GM23338 (cell line): ENCODE results near the gene GSN. TPM values are rescaled to one million over a fixed set of nuclear protein-coding genes. Genes with fewer than 3 reads are reported as not detected.

ENCODE experiments used
- ATAC-seq: fragments of 200-7000 bp; cut with Tn5 transposase; 3 replicates; pipeline ENCODE4 v1.9.1; 2020
- DNase-seq: peaks from one replicate; pipeline ENCODE4 v3.0.0-alpha.2; 2015; ENCODE audit warnings: low spot score
- H2AFZ ChIP-seq: fragments of 200-600 bp; sonication (generic); 2 replicates; pipeline ENCODE4 v1.8.0; 2016; ENCODE audit warnings: antibody characterized with exemption, mild to moderate bottlenecking, moderate library complexity
- H3F3A ChIP-seq: fragments of 200-600 bp; sonication (generic); replicated peaks from 2 replicates; pipeline ENCODE4 v1.8.0; 2017; ENCODE audit warnings: antibody characterized with exemption, mixed run types, low read depth
- H3K27ac ChIP-seq: fragments of 200-600 bp; sonication (generic); 2 replicates; pipeline ENCODE4 v1.6.1; 2016; ENCODE audit warnings: low read depth
- H3K27me3 ChIP-seq: fragments of 200-600 bp; sonication (generic); 2 replicates; pipeline ENCODE4 v1.8.0; 2016; ENCODE audit warnings: mild to moderate bottlenecking, mixed run types, moderate library complexity; ENCODE audit not compliant: insufficient read depth
- H3K36me3 ChIP-seq: fragments of 200-600 bp; sonication (generic); 2 replicates; pipeline ENCODE4 v1.8.0; 2016; ENCODE audit warnings: mild to moderate bottlenecking; ENCODE audit not compliant: insufficient read depth
- H3K4me1 ChIP-seq: fragments of 200-600 bp; sonication (generic); 2 replicates; pipeline ENCODE4 v1.8.0; 2016; ENCODE audit warnings: mild to moderate bottlenecking, moderate library complexity; ENCODE audit not compliant: insufficient read depth
- H3K4me2 ChIP-seq: fragments of 200-600 bp; sonication (generic); 2 replicates; pipeline ENCODE4 v1.7.1; 2017; ENCODE audit warnings: mixed run types
- H3K4me3 ChIP-seq: fragments of 200-600 bp; sonication (generic); 2 replicates; pipeline ENCODE4 v1.6.1; 2016; ENCODE audit warnings: mixed run types
- H3K79me2 ChIP-seq: fragments of 200-600 bp; sonication (generic); replicated peaks from 2 replicates; pipeline ENCODE4 v1.8.0; 2017; ENCODE audit warnings: mild to moderate bottlenecking; ENCODE audit not compliant: insufficient read depth
- H3K9me2 ChIP-seq: fragments of 200-600 bp; sonication (generic); 2 replicates; pipeline ENCODE4 v1.8.0; 2017; ENCODE audit not compliant: insufficient read depth
- H4K20me1 ChIP-seq: fragments of 200-600 bp; sonication (generic); replicated peaks from 2 replicates; pipeline ENCODE4 v1.8.0; 2017; ENCODE audit warnings: mild to moderate bottlenecking; ENCODE audit not compliant: insufficient read depth
- H3K27ac Mint-ChIP-seq: 2 replicates; pipeline ENCODE4 v1.8.0; 2020; ENCODE audit warnings: inconsistent platforms, mild to moderate bottlenecking, moderate library complexity, mixed read lengths
- H3K27me3 Mint-ChIP-seq: 3 replicates; pipeline ENCODE4 v1.8.0; 2022; ENCODE audit warnings: low read depth, mild to moderate bottlenecking, moderate library complexity, mixed read lengths, inconsistent platforms; ENCODE audit not compliant: insufficient read depth, poor library complexity
- H3K36me3 Mint-ChIP-seq: 3 replicates; pipeline ENCODE4 v1.8.0; 2021; ENCODE audit warnings: low read depth, mild to moderate bottlenecking, inconsistent platforms, moderate library complexity, mixed read lengths
- H3K4me1 Mint-ChIP-seq: 3 replicates; pipeline ENCODE4 v1.8.0; 2020; ENCODE audit warnings: mild to moderate bottlenecking, inconsistent platforms, mixed read lengths
- H3K4me3 Mint-ChIP-seq: 3 replicates; pipeline ENCODE4 v1.8.0; 2021; ENCODE audit warnings: moderate library complexity, mild to moderate bottlenecking, inconsistent platforms, mixed read lengths
- H3K9me3 Mint-ChIP-seq: 3 replicates; pipeline ENCODE4 v1.8.0; 2020; ENCODE audit warnings: moderate library complexity, mild to moderate bottlenecking, inconsistent platforms, mixed read lengths
- CTCF ChIP-seq, 2 experiments: fragments of 200-600 bp in 1 of 2; sonication (generic) in 1 of 2; conservative IDR thresholded peaks; 2 replicates each; pipeline versions ENCODE4 v1.5.1 to v1.6.1; 2016 to 2017; ENCODE audit warnings: antibody characterized with exemption in 2 of 2, low read depth in 2 of 2, mild to moderate bottlenecking in 2 of 2, moderate library complexity in 1 of 2
- ETS1 ChIP-seq: IDR thresholded peaks from 2 replicates; pipeline ENCODE4 v1.6.1; 2016; ENCODE audit warnings: antibody characterized with exemption
- EZH2 ChIP-seq: fragments of 200-600 bp; sonication (generic); IDR thresholded peaks from one replicate; pipeline ENCODE4 v1.8.0; 2017; ENCODE audit warnings: antibody characterized with exemption, mild to moderate bottlenecking, low read depth; ENCODE audit not compliant: unreplicated experiment
- EZH2phosphoT487 ChIP-seq: fragments of 200-600 bp; sonication (generic); IDR thresholded peaks from one replicate; pipeline ENCODE4 v1.8.1; 2018; ENCODE audit warnings: antibody characterized with exemption; ENCODE audit not compliant: unreplicated experiment
- NANOG ChIP-seq: IDR thresholded peaks from 2 replicates; pipeline ENCODE4 v1.6.1; 2016; ENCODE audit warnings: antibody characterized with exemption, borderline replicate concordance
- POLR2AphosphoS5 ChIP-seq: IDR thresholded peaks from 2 replicates; pipeline ENCODE4 v1.6.1; 2016; ENCODE audit warnings: antibody characterized with exemption, low read depth
- REST ChIP-seq: IDR thresholded peaks from one replicate; pipeline ENCODE4 v1.6.1; 2018; ENCODE audit warnings: antibody characterized with exemption; ENCODE audit not compliant: unreplicated experiment
- ZNF114 ChIP-seq: fragments of 250-450 bp; sonication (Bioruptor Pico); IDR thresholded peaks from 2 replicates; pipeline ENCODE4 v1.5.0; 2020; ENCODE audit warnings: mild to moderate bottlenecking, moderate library complexity
- ZNF331 ChIP-seq: fragments of 250-450 bp; sonication (Bioruptor Pico); IDR thresholded peaks from 2 replicates; pipeline ENCODE4 v1.5.0; 2020; ENCODE audit warnings: low read depth, mild to moderate bottlenecking, moderate library complexity
- polyA plus RNA-seq: library from polyadenylated mRNA; unstranded; fragments of >200 nt; fragmentation: Nextera tagmentation; extraction: Ambion mirVana; gene quantifications from 2 replicates; pipeline ENCODE4 v1.2.1, GENCODE V29; 2016
- total RNA-seq: library from RNA; depleted of rRNA; stranded (reverse); fragments of >200 nt; shearing (Covaris generic); gene quantifications from 2 replicates; pipeline ENCODE4 v1.2.3, GENCODE V29; 2014

GSN gene
- total and polyA plus RNA-seq, 2 experiments from 2014 or later, result 30.2 to 85.7 TPM

GRCh38 chr9:121249563-121249962 is 18.4 kb upstream of the GSN start:
- H3K9me2 ChIP-seq, result 0 out of 2 replicates have a peak, but pooled peaks cover 8% of the 10 kb centered on the region
- TF ChIP-seq ETS1 (no peak), EZH2 (no peak), POLR2AphosphoS5 (no peak), EZH2phosphoT487 (no peak), ZNF114 (no peak), CTCF (conservative IDR thresholded peaks at IDR 0.05; ENCODE audit: low read depth in 2 of 2) (no peak), ZNF331 (CRISPR knock-in tag) (no peak), REST (no peak), NANOG (no peak)
- Mint-ChIP-seq H3K36me3 (no peaks in the 10 kb centered on the region; the same call in 2 of the 3 replicates), H3K27me3 (no peaks in the 10 kb centered on the region), H3K27ac (no peak overlapping the region), H3K4me3 (no peak overlapping the region), H3K9me3 (peaks cover under 1% of the 10 kb centered on the region; the same call in 1 of the 3 replicates), H3K4me1 (peaks cover 12% of the 10 kb centered on the region)
- H3K4me2 ChIP-seq, result no peak overlapping the region
- H3K27me3 ChIP-seq, result peaks cover 24% of the 10 kb centered on the region
- no peaks in the 10 kb centered on the region for H3F3A ChIP-seq
- peak overlapping the region; percentile 21; the same call in 1 of the 2 replicates for H2AFZ ChIP-seq
- H4K20me1 ChIP-seq, result no peaks in the 10 kb centered on the region
- no peaks in the 10 kb centered on the region for H3K36me3 ChIP-seq
- DNase-seq (no peak), ATAC-seq (no peak)
- H3K4me3 ChIP-seq, result no peak overlapping the region
- H3K4me1 ChIP-seq, result peaks cover 13% of the 10 kb centered on the region
- H3K79me2 ChIP-seq, result no peaks in the 10 kb centered on the region
- H3K27ac ChIP-seq, result no peak overlapping the region
